Lower leg skin (tissue), 3 donors: ENCODE data around the gene ITIH4.

Experiments
- POLR2A ChIP-seq, 2 donors: fragments of 450-650 bp; IDR thresholded peaks; one replicate each; pipeline ENCODE4 v1.6.1; 2016 to 2017; ENCODE audit warnings: antibody characterized with exemption in 2 of 2, mild to moderate bottlenecking in 1 of 2, moderate library complexity in 1 of 2
- TF ChIP-seq, protein P1 (sequence below), 3 donors: fragments of 450-650 bp; IDR thresholded peaks; one replicate each; pipeline ENCODE4 v1.5.1; 2016; ENCODE audit warnings: antibody characterized with exemption in 3 of 3, mild to moderate bottlenecking in 3 of 3, moderate library complexity in 2 of 3

DNA sequence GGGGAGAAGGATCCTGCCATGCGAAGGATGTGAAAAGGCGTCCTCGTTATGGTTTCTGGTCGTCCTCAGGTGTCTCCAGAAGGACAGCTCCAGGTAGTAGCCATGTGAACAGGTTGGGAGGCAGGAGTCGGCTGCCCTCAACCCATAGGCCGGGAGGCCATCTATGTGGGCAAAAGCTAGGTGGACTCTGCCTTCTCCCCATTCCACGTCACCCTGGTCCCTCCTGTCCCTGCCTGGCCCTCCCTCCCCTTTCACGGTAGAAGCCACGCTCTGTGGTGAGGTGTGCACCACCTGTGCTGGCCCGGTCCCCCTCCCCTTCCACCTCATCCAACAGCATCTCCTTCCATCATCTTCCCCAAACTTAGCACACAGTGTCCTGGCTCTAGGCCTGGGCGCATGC is 19.5 kb downstream of the ITIH4 start:
- TF ChIP-seq, protein P1, sequence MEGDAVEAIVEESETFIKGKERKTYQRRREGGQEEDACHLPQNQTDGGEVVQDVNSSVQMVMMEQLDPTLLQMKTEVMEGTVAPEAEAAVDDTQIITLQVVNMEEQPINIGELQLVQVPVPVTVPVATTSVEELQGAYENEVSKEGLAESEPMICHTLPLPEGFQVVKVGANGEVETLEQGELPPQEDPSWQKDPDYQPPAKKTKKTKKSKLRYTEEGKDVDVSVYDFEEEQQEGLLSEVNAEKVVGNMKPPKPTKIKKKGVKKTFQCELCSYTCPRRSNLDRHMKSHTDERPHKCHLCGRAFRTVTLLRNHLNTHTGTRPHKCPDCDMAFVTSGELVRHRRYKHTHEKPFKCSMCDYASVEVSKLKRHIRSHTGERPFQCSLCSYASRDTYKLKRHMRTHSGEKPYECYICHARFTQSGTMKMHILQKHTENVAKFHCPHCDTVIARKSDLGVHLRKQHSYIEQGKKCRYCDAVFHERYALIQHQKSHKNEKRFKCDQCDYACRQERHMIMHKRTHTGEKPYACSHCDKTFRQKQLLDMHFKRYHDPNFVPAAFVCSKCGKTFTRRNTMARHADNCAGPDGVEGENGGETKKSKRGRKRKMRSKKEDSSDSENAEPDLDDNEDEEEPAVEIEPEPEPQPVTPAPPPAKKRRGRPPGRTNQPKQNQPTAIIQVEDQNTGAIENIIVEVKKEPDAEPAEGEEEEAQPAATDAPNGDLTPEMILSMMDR (IDR thresholded peaks at IDR 0.05), result no peak
- TF ChIP-seq POLR2A (IDR thresholded peaks at IDR 0.05), result no peak
